Activated CD4-positive, alpha-beta T cell treated with anti-CD3 and anti-CD28 coated beads, Interleukin-2, amount 10 ng/mL, durations not matched to agents 24 days and 14 days (primary cell): ENCODE measurements around the gene EEIG2. TPM values are rescaled to one million over a fixed set of nuclear protein-coding genes. Genes with fewer than 3 reads are reported as not detected.
"Not testable (repeated sequence)": the region's sequence is repeated elsewhere in the genome, so short reads cannot be mapped to it uniquely, and the experiment has no call there.

Experiments
- DNase-seq: peaks from one replicate; pipeline ENCODE4 v3.0.0; 2022
- H3K27ac Mint-ChIP-seq: one replicate; pipeline ENCODE4 v1.8.0; 2022; ENCODE audit warnings: mild to moderate bottlenecking, mixed read lengths
- H3K27me3 Mint-ChIP-seq: one replicate; pipeline ENCODE4 v1.8.0; 2022; ENCODE audit warnings: mixed read lengths
- H3K36me3 Mint-ChIP-seq: one replicate; pipeline ENCODE4 v1.8.0; 2022; ENCODE audit warnings: low read depth, mild to moderate bottlenecking, mixed read lengths
- H3K4me1 Mint-ChIP-seq: one replicate; pipeline ENCODE4 v1.8.0; 2021; ENCODE audit warnings: mixed read lengths
- H3K4me3 Mint-ChIP-seq: one replicate; pipeline ENCODE4 v1.8.0; 2022; ENCODE audit warnings: mild to moderate bottlenecking, moderate library complexity, mixed read lengths
- H3K9me3 Mint-ChIP-seq: one replicate; pipeline ENCODE4 v1.8.0; 2021; ENCODE audit warnings: mixed read lengths
- intact Hi-C: fragments of 100-400 bp; cut with micrococcal nuclease; formaldehyde crosslinking; loops from one replicate; pipeline ENCODE4 v1.15.1; 2023
- total RNA-seq: library from RNA; stranded (reverse); gene quantifications from 2 replicates; pipeline ENCODE4 v1.2.3, GENCODE V29; 2022

The EEIG2 gene
- total RNA-seq, 1 donor from 2014 or later, result 14.0 TPM

- intact Hi-C loops, result no loop called here
- Mint-ChIP-seq H3K4me3 (no peak overlapping the region), H3K27me3 (peaks cover 23% of the 10 kb centered on the region), H3K36me3 (no peaks in the 10 kb centered on the region), H3K9me3 (peaks cover 1% of the 10 kb centered on the region), H3K4me1 (no peaks in the 10 kb centered on the region), H3K27ac (no peak overlapping the region)
- no peak for DNase-seq
These were observed 26.4 kb upstream of the EEIG2 start for GRCh38 chr1:108533351-108534083.

GRCh38 chr1:108534759-108535158, 25.1 kb upstream of the EEIG2 start:
- Mint-ChIP-seq H3K27me3 (peaks cover 30% of the 10 kb centered on the region), H3K9me3 (no peaks in the 10 kb centered on the region), H3K4me3 (no peak overlapping the region), H3K4me1 (no peaks in the 10 kb centered on the region), H3K27ac (no peak overlapping the region), H3K36me3 (no peaks in the 10 kb centered on the region)
- no peak for DNase-seq
- intact Hi-C loops, result no loop called here

GRCh38 chr1:108535315-108535897, 24.5 kb upstream of the EEIG2 start:
- H3K4me3 Mint-ChIP-seq, H3K4me1 Mint-ChIP-seq, DNase-seq, intact Hi-C loops, H3K9me3 Mint-ChIP-seq, H3K27ac Mint-ChIP-seq, H3K36me3 Mint-ChIP-seq: not testable (repeated sequence)
- H3K27me3 Mint-ChIP-seq, result peaks cover 25% of the 10 kb centered on the region

GRCh38 chr1:108536021-108536420, 23.9 kb upstream of the EEIG2 start:
- H3K27me3 Mint-ChIP-seq, result peaks cover 28% of the 10 kb centered on the region
- DNase-seq, H3K9me3 Mint-ChIP-seq, H3K27ac Mint-ChIP-seq, H3K36me3 Mint-ChIP-seq, H3K4me1 Mint-ChIP-seq, H3K4me3 Mint-ChIP-seq, intact Hi-C loops: not testable (repeated sequence)

GRCh38 chr1:108536791-108537190, 23.1 kb upstream of the EEIG2 start:
- H3K36me3 Mint-ChIP-seq, H3K27ac Mint-ChIP-seq, DNase-seq, H3K4me1 Mint-ChIP-seq, H3K4me3 Mint-ChIP-seq, H3K9me3 Mint-ChIP-seq, intact Hi-C loops: not testable (repeated sequence)
- peaks cover 27% of the 10 kb centered on the region for H3K27me3 Mint-ChIP-seq

- no peak overlapping the region for H3K4me3 Mint-ChIP-seq
- H3K36me3 Mint-ChIP-seq, result no peaks in the 10 kb centered on the region
- DNase-seq, result no peak
- no peaks in the 10 kb centered on the region for H3K4me1 Mint-ChIP-seq
- intact Hi-C loops, result no loop called here
- H3K9me3 Mint-ChIP-seq, result peaks cover 2% of the 10 kb centered on the region
- H3K27me3 Mint-ChIP-seq, result peaks cover 27% of the 10 kb centered on the region
- H3K27ac Mint-ChIP-seq, result no peak overlapping the region
These were observed 21.9 kb upstream of the EEIG2 start for GRCh38 chr1:108537976-108538375.

GRCh38 chr1:108540977-108541376, 18.9 kb upstream of the EEIG2 start:
- Mint-ChIP-seq H3K36me3 (no peaks in the 10 kb centered on the region), H3K27ac (no peak overlapping the region), H3K9me3 (peaks cover 10% of the 10 kb centered on the region), H3K27me3 (peaks cover 52% of the 10 kb centered on the region), H3K4me3 (no peak overlapping the region), H3K4me1 (no peaks in the 10 kb centered on the region)
- DNase-seq, result no peak
- intact Hi-C loops, result no loop called here

GRCh38 chr1:108541861-108542260, 18.0 kb upstream of the EEIG2 start:
- no peak overlapping the region for H3K4me3 Mint-ChIP-seq
- no peak for DNase-seq
- H3K27ac Mint-ChIP-seq, result no peak overlapping the region
- H3K27me3 Mint-ChIP-seq, result peaks cover 57% of the 10 kb centered on the region
- intact Hi-C loops, result no loop called here
- no peaks in the 10 kb centered on the region for H3K4me1 Mint-ChIP-seq
- no peaks in the 10 kb centered on the region for H3K36me3 Mint-ChIP-seq
- peaks cover 10% of the 10 kb centered on the region for H3K9me3 Mint-ChIP-seq

GRCh38 chr1:108547493-108547892, 12.4 kb upstream of the EEIG2 start:
- intact Hi-C loops, H3K4me3 Mint-ChIP-seq, H3K4me1 Mint-ChIP-seq, H3K27ac Mint-ChIP-seq, DNase-seq, H3K36me3 Mint-ChIP-seq: not testable (repeated sequence)
- peaks cover 10% of the 10 kb centered on the region for H3K9me3 Mint-ChIP-seq
- peaks cover 42% of the 10 kb centered on the region for H3K27me3 Mint-ChIP-seq

GRCh38 chr1:108551137-108551862, 8.6 kb upstream of the EEIG2 start:
- no peak overlapping the region for H3K4me3 Mint-ChIP-seq
- no peak for DNase-seq
- no peak overlapping the region for H3K27ac Mint-ChIP-seq
- H3K36me3 Mint-ChIP-seq, result no peaks in the 10 kb centered on the region
- no peaks in the 10 kb centered on the region for H3K9me3 Mint-ChIP-seq
- intact Hi-C loops, result loop anchor here (10.0 kb wide), 1 partner anchor 586 kb away; the partner anchor contains the start of gene VAV3
- no peaks in the 10 kb centered on the region for H3K4me1 Mint-ChIP-seq
- H3K27me3 Mint-ChIP-seq, result peaks cover 29% of the 10 kb centered on the region

- Mint-ChIP-seq H3K36me3 (no peaks in the 10 kb centered on the region), H3K27me3 (peaks cover 24% of the 10 kb centered on the region), H3K4me3 (no peak overlapping the region), H3K4me1 (peaks cover 2% of the 10 kb centered on the region), H3K27ac (no peak overlapping the region), H3K9me3 (no peaks in the 10 kb centered on the region)
- intact Hi-C loops, result loop anchor here (10.0 kb wide), 1 partner anchor 589 kb away; the partner anchor contains the start of gene VAV3
- DNase-seq, result no peak
These were observed 6.0 kb upstream of the EEIG2 start for GRCh38 chr1:108553905-108554304.

GRCh38 chr1:108554682-108555427, 5.0 kb upstream of the EEIG2 start:
- Mint-ChIP-seq H3K36me3 (no peaks in the 10 kb centered on the region), H3K27me3 (peaks cover 18% of the 10 kb centered on the region), H3K4me1 (peaks cover 7% of the 10 kb centered on the region), H3K9me3 (no peaks in the 10 kb centered on the region), H3K4me3 (no peak overlapping the region), H3K27ac (no peak overlapping the region)
- DNase-seq, result no peak
- intact Hi-C loops, result loop anchor here (10.0 kb wide), 1 partner anchor 590 kb away; the partner anchor contains the start of gene VAV3

GRCh38 chr1:108556066-108556465, 3.8 kb upstream of the EEIG2 start:
- Mint-ChIP-seq H3K36me3 (no peaks in the 10 kb centered on the region), H3K27me3 (peaks cover 18% of the 10 kb centered on the region), H3K9me3 (no peaks in the 10 kb centered on the region), H3K4me3 (no peak overlapping the region), H3K27ac (no peak overlapping the region), H3K4me1 (peaks cover 13% of the 10 kb centered on the region)
- no peak for DNase-seq
- intact Hi-C loops, result loop anchor here (10.0 kb wide), 1 partner anchor 591 kb away; the partner anchor contains the start of gene VAV3
